Thyroid gland (tissue), 4 donors: ENCODE measurements around the gene CHST10.

ENCODE experiments used
- CTCF ChIP-seq, 6 experiments: fragments of 200-600 bp in 3 of 6; fragments of 450-650 bp in 3 of 6; sonication (generic) in 3 of 6; IDR thresholded peaks; one replicate each; pipeline ENCODE4 v1.5.1; 2016 to 2019; ENCODE audit warnings: antibody characterized with exemption in 6 of 6, mild to moderate bottlenecking in 2 of 6, inconsistent platforms in 1 of 6, moderate library complexity in 1 of 6
- POLR2A ChIP-seq, 2 donors: fragments of 450-650 bp; IDR thresholded peaks; one replicate each; pipeline ENCODE4 v1.6.1; 2017; ENCODE audit warnings: antibody characterized with exemption in 2 of 2, mild to moderate bottlenecking in 2 of 2, moderate library complexity in 1 of 2

- TF ChIP-seq CTCF (IDR thresholded peaks at IDR 0.05) (no peak), POLR2A (IDR thresholded peaks at IDR 0.05) (no peak)
These were observed 13.1 kb downstream of the CHST10 start for GRCh38 chr2:100404411-100404810.
